Tibial artery (tissue), 4 donors: ENCODE data around the gene LAS1L.
A peak's percentile ranks its signal among the peaks of the same experiment; 100 is the strongest.

ENCODE experiments used
- DNase-seq, 2 donors: peaks; one replicate each; pipeline ENCODE4 v3.0.0-alpha.2; 2019
- H3K27ac ChIP-seq, 2 donors: fragments of 200-600 bp; sonication (generic) in 1 of 2; 1 replicate in 1 of 2; 2 replicates in 1 of 2; pipeline ENCODE4 v1.5.1; 2018 to 2019; ENCODE audit warnings: mild to moderate bottlenecking in 1 of 2
- H3K27me3 ChIP-seq, 2 donors: fragments of 200-600 bp; sonication (generic) in 1 of 2; one replicate each; pipeline versions ENCODE4 v1.5.1 to v1.6.0; 2016 to 2019
- H3K36me3 ChIP-seq, 3 donors: fragments of 200-600 bp; sonication (generic) in 2 of 3; one replicate each; pipeline ENCODE4 v1.5.1; 2016 to 2019; ENCODE audit warnings: mild to moderate bottlenecking in 2 of 3
- H3K4me1 ChIP-seq, 4 donors: fragments of 200-600 bp; sonication (generic) in 2 of 4; 1 replicate in 3 of 4; 2 replicates in 1 of 4; pipeline ENCODE4 v1.5.1; 2016 to 2019
- H3K4me3 ChIP-seq, 2 donors: fragments of 200-600 bp; sonication (generic) in 1 of 2; 1 replicate in 1 of 2; 2 replicates in 1 of 2; pipeline ENCODE4 v1.5.1; 2018 to 2019; ENCODE audit warnings: mild to moderate bottlenecking in 2 of 2
- H3K9me3 ChIP-seq, 3 donors: fragments of 200-600 bp; sonication (generic) in 1 of 3; one replicate each; pipeline ENCODE4 v1.5.1; 2016 to 2019
- CTCF ChIP-seq, 2 experiments: fragments of 200-600 bp in 1 of 2; fragments of 450-650 bp in 1 of 2; IDR thresholded peaks; one replicate each; pipeline ENCODE4 v1.5.1; 2017 to 2019; ENCODE audit warnings: antibody characterized with exemption in 2 of 2, mild to moderate bottlenecking in 1 of 2, moderate library complexity in 1 of 2
- intact Hi-C: fragments of 100-400 bp; cut with DNase I; formaldehyde crosslinking; loops from one replicate; pipeline ENCODE4 v1.15.0; 2023; ENCODE audit warnings: low total_unique reads

The LAS1L gene

GRCh38 chrX:65534450-65535292, at the start of gene LAS1L:
Gene LAS1L (minus strand): TSS chrX:65534787. CDS start chrX:65534715, 72 bp downstream.
- H3K27me3 ChIP-seq, result no peaks in the 10 kb centered on the region
- H3K27ac ChIP-seq, result peak within 1 kb of the TSS; percentile 67 to 74
- intact Hi-C loops, result no loop called here
- no peaks in the 10 kb centered on the region for H3K9me3 ChIP-seq
- peaks cover 0 to 16% (median 1%) of the 10 kb centered on the region in 3 donors for H3K36me3 ChIP-seq
- peaks cover 0 to 16% (median 11%) of the 10 kb centered on the region in 4 donors for H3K4me1 ChIP-seq
- peak within 1 kb of the TSS; percentile 67 to 75 for H3K4me3 ChIP-seq
- no peak for TF ChIP-seq CTCF (IDR thresholded peaks at IDR 0.05)
- DNase-seq, result peak; percentile 91 to 95

- Histone ChIP-seq H3K27ac (no peak overlapping the region), H3K4me1 (peaks cover 0 to under 1% (median 0%) of the 10 kb centered on the region in 4 donors), H3K9me3 (no peaks in the 10 kb centered on the region), H3K4me3 (no peak overlapping the region), H3K27me3 (no peaks in the 10 kb centered on the region), H3K36me3 (no peaks in the 10 kb centered on the region)
- intact Hi-C loops, result no loop called here
- no peak for DNase-seq
- no peak for TF ChIP-seq CTCF (IDR thresholded peaks at IDR 0.05)
Observed at GRCh38 chrX:65582450-65583082, 48.0 kb upstream of the LAS1L start.

DNA sequence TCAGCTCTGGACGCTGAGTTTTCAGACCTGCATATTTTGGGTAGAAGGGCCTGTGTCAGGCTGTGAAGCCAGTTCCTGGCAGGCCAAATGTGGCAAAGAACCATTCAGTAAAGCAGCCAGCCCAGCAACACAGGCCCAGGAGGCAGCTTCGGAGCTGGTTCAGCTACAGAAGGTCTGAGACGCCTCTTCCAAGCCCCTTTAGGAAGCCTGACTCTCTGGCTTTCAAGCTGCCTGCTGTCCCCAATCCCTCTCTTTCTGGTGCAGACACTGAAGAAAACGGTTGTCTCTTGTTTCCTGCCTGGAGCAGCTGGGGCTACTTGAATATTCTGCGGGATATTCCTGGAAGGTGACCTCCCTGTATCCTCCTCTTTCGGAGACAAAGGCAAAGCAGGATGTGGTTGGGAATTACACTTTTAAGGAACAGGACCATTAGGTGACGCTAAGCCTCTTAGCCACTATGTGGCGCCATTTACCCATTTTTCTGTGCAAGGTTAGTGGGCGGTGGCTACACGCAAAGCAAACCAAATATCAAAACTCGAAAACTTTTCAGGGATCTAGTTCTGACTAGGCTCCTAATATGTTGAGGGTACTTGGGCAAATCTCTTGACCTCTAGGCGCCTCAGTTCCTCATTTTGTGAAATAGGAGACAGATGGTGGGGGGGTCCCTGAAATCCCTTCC, 47.2 kb upstream of the LAS1L start:
- intact Hi-C loops, result loop anchor here (2.0 kb wide), 1 partner anchor 405 kb away; no protein-coding TSS in a partner anchor
- H3K9me3 ChIP-seq, result no peaks in the 10 kb centered on the region
- TF ChIP-seq CTCF (IDR thresholded peaks at IDR 0.05), result peak; percentile 56 to 65
- peak; percentile 51 to 68 for DNase-seq
- no peak overlapping the region for H3K4me3 ChIP-seq
- H3K27me3 ChIP-seq, result no peaks in the 10 kb centered on the region
- H3K4me1 ChIP-seq, result no peaks in the 10 kb centered on the region
- H3K36me3 ChIP-seq, result no peaks in the 10 kb centered on the region
- no peak overlapping the region for H3K27ac ChIP-seq

- Histone ChIP-seq H3K27ac (no peak overlapping the region), H3K9me3 (no peaks in the 10 kb centered on the region), H3K36me3 (no peaks in the 10 kb centered on the region), H3K4me3 (no peak overlapping the region), H3K27me3 (no peaks in the 10 kb centered on the region), H3K4me1 (no peaks in the 10 kb centered on the region)
- TF ChIP-seq CTCF (IDR thresholded peaks at IDR 0.05), result no peak
- intact Hi-C loops, result no loop called here
- no peak for DNase-seq
Observed at GRCh38 chrX:65578346-65578745, 43.8 kb upstream of the LAS1L start.

GRCh38 chrX:65576160-65576559, 41.6 kb upstream of the LAS1L start:
- no peaks in the 10 kb centered on the region for H3K9me3 ChIP-seq
- H3K36me3 ChIP-seq, result no peaks in the 10 kb centered on the region
- H3K27me3 ChIP-seq, result no peaks in the 10 kb centered on the region
- no peak for TF ChIP-seq CTCF (IDR thresholded peaks at IDR 0.05)
- no peak for DNase-seq
- intact Hi-C loops, result no loop called here
- no peaks in the 10 kb centered on the region for H3K4me1 ChIP-seq
- no peak overlapping the region for H3K4me3 ChIP-seq
- no peak overlapping the region for H3K27ac ChIP-seq
